H9 (cell line): ENCODE measurements around the gene ADAP2. TPM values are rescaled to one million over a fixed set of nuclear protein-coding genes. Genes with fewer than 3 reads are reported as not detected.
A peak's percentile ranks its signal among the peaks of the same experiment; 100 is the strongest.

Source experiments
- DNase-seq: peaks from one replicate; pipeline ENCODE4 v3.0.0-alpha.2; 2017
- H2AFZ ChIP-seq: one replicate; pipeline ENCODE4 v1.6.1; 2013; ENCODE audit warnings: mild to moderate bottlenecking, low read length, control low read depth, moderate library complexity
- H2AK5ac ChIP-seq: 2 replicates; pipeline ENCODE4 v1.6.1; 2013; ENCODE audit warnings: low read length, control low read depth, mixed read lengths; ENCODE audit not compliant: insufficient read length
- H2BK120ac ChIP-seq: one replicate; pipeline ENCODE4 v1.6.1; 2013; ENCODE audit warnings: low read depth, mild to moderate bottlenecking, low read length, control low read depth, inconsistent platforms; ENCODE audit not compliant: poor library complexity, severe bottlenecking
- H2BK12ac ChIP-seq: 2 replicates; pipeline ENCODE4 v1.6.1; 2013; ENCODE audit warnings: low read length, control low read depth, mixed read lengths, low read depth; ENCODE audit not compliant: insufficient read length
- H2BK15ac ChIP-seq: 2 replicates; pipeline ENCODE4 v1.6.1; 2013; ENCODE audit warnings: low read depth, low read length, control low read depth
- H2BK20ac ChIP-seq: one replicate; pipeline ENCODE4 v1.6.1; 2013; ENCODE audit warnings: low read depth, mild to moderate bottlenecking, low read length, control low read depth, inconsistent platforms; ENCODE audit not compliant: poor library complexity, severe bottlenecking
- H2BK5ac ChIP-seq: 2 replicates; pipeline ENCODE4 v1.6.1; 2013; ENCODE audit warnings: low read length, control low read depth, mixed read lengths; ENCODE audit not compliant: insufficient read length
- H3K14ac ChIP-seq: 2 replicates; pipeline ENCODE4 v1.6.1; 2013; ENCODE audit warnings: low read length, control low read depth; ENCODE audit not compliant: insufficient read depth
- H3K18ac ChIP-seq: 2 replicates; pipeline ENCODE4 v1.6.1; 2013; ENCODE audit warnings: low read depth, mild to moderate bottlenecking, mixed read lengths, low read length, control low read depth; ENCODE audit not compliant: insufficient read length
- H3K23ac ChIP-seq: 2 replicates; pipeline ENCODE4 v1.6.1; 2013; ENCODE audit warnings: low read length, control low read depth, mixed read lengths, low read depth; ENCODE audit not compliant: insufficient read length
- H3K23me2 ChIP-seq: 2 replicates; pipeline ENCODE4 v1.6.1; 2013; ENCODE audit warnings: low read depth, mild to moderate bottlenecking, mixed read lengths, low read length, control low read depth; ENCODE audit not compliant: insufficient read length, poor library complexity, severe bottlenecking
- H3K27ac ChIP-seq: 2 replicates; pipeline ENCODE4 v1.5.1; 2013; ENCODE audit warnings: low read length, control low read depth, mixed read lengths, low read depth; ENCODE audit not compliant: insufficient read length
- H3K27me3 ChIP-seq: 2 replicates; pipeline ENCODE4 v1.6.1; 2013; ENCODE audit warnings: low read length, control low read depth, inconsistent platforms; ENCODE audit not compliant: insufficient read depth
- H3K4ac ChIP-seq: 2 replicates; pipeline ENCODE4 v1.6.1; 2013; ENCODE audit warnings: low read depth, mild to moderate bottlenecking, control low read depth, inconsistent platforms, low read length, moderate library complexity
- H3K4me1 ChIP-seq: 2 replicates; pipeline ENCODE4 v1.6.1; 2013; ENCODE audit warnings: low read length, control low read depth, inconsistent platforms; ENCODE audit not compliant: insufficient read depth
- H3K4me2 ChIP-seq: 2 replicates; pipeline ENCODE4 v1.6.1; 2013; ENCODE audit warnings: low read length, control low read depth, mixed read lengths; ENCODE audit not compliant: insufficient read length, insufficient read depth
- H3K56ac ChIP-seq: 2 replicates; pipeline ENCODE4 v1.6.1; 2013; ENCODE audit warnings: low read depth, mild to moderate bottlenecking, mixed read lengths, low read length, control low read depth; ENCODE audit not compliant: insufficient read length
- H3K79me1 ChIP-seq: 2 replicates; pipeline ENCODE4 v1.6.1; 2013; ENCODE audit warnings: low read depth, mild to moderate bottlenecking, moderate library complexity, low read length, control low read depth, inconsistent platforms; ENCODE audit not compliant: insufficient read depth, poor library complexity, severe bottlenecking
- H3K79me2 ChIP-seq: 2 replicates; pipeline ENCODE4 v1.6.1; 2013; ENCODE audit warnings: low read length, control low read depth, inconsistent platforms; ENCODE audit not compliant: insufficient read depth
- H3K9ac ChIP-seq: 2 replicates; pipeline ENCODE4 v1.6.1; 2013; ENCODE audit warnings: low read length, control low read depth, mixed read lengths; ENCODE audit not compliant: insufficient read length; ENCODE audit errors: extremely low read depth
- H3K9me3 ChIP-seq: one replicate; pipeline ENCODE4 v1.6.1; 2013; ENCODE audit warnings: low read depth, low read length, inconsistent platforms; ENCODE audit not compliant: control insufficient read depth
- H3T11ph ChIP-seq: one replicate; pipeline ENCODE4 v1.6.1; 2013; ENCODE audit warnings: mild to moderate bottlenecking, low read length, control low read depth, inconsistent platforms
- H4K20me1 ChIP-seq: one replicate; pipeline ENCODE4 v1.6.1; 2013; ENCODE audit not compliant: control insufficient read depth, insufficient read length, insufficient read depth
- H4K5ac ChIP-seq: 2 replicates; pipeline ENCODE4 v1.6.1; 2013; ENCODE audit warnings: low read depth, mild to moderate bottlenecking, mixed read lengths, low read length, control low read depth; ENCODE audit not compliant: insufficient read length
- H4K8ac ChIP-seq: replicated peaks from 2 replicates; pipeline ENCODE4 v1.6.1; 2013; ENCODE audit warnings: low read length, control low read depth, mixed read lengths, low read depth; ENCODE audit not compliant: insufficient read length
- H4K91ac ChIP-seq: 2 replicates; pipeline ENCODE4 v1.6.1; 2013; ENCODE audit warnings: low read depth, mild to moderate bottlenecking, moderate library complexity, mixed read lengths, low read length, control low read depth; ENCODE audit not compliant: insufficient read length
- H3K27ac Mint-ChIP-seq, 3 experiments: 2 replicates in 2 of 3; 3 replicates in 1 of 3; pipeline ENCODE4 v1.8.0; 2020 to 2021; ENCODE audit warnings: mixed read lengths in 3 of 3, mild to moderate bottlenecking in 1 of 3, moderate library complexity in 1 of 3
- H3K27me3 Mint-ChIP-seq: 2 replicates; pipeline ENCODE4 v1.8.0; 2021; ENCODE audit warnings: low read depth, mild to moderate bottlenecking, moderate library complexity, mixed read lengths
- H3K36me3 Mint-ChIP-seq, 3 experiments: 2 replicates in 2 of 3; 3 replicates in 1 of 3; pipeline ENCODE4 v1.8.0; 2020 to 2021; ENCODE audit warnings: low read depth in 3 of 3, mixed read lengths in 3 of 3; ENCODE audit not compliant: insufficient read depth in 1 of 3
- H3K4me1 Mint-ChIP-seq, 2 experiments: 2 replicates each; pipeline ENCODE4 v1.8.0; 2020; ENCODE audit warnings: mixed read lengths in 2 of 2
- H3K4me3 Mint-ChIP-seq, 2 experiments: 2 replicates in 1 of 2; 3 replicates in 1 of 2; pipeline ENCODE4 v1.8.0; 2020 to 2021; ENCODE audit warnings: mild to moderate bottlenecking in 2 of 2, mixed read lengths in 2 of 2, moderate library complexity in 1 of 2
- H3K9me3 Mint-ChIP-seq, 2 experiments: 2 replicates in 1 of 2; 3 replicates in 1 of 2; pipeline ENCODE4 v1.8.0; 2020; ENCODE audit warnings: mild to moderate bottlenecking in 2 of 2, mixed read lengths in 2 of 2, moderate library complexity in 1 of 2
- CTCF ChIP-seq: fragments of 200-600 bp; sonication (generic); conservative IDR thresholded peaks from 3 replicates; pipeline ENCODE4 v1.8.0; 2021; ENCODE audit warnings: antibody characterized with exemption, mild to moderate bottlenecking
- WGBS: extraction: QIAGEN DNeasy Blood & Tissue Kit; methylation state at CpG from one replicate; pipeline ENCODE4 v1.1.7; 2013; ENCODE audit warnings: missing lambda C conversion rate, low lambda C conversion rate, mixed read lengths; ENCODE audit not compliant: insufficient read length; ENCODE audit errors: extremely low coverage; 5-methylcytosine and 5-hydroxymethylcytosine counted together
- total RNA-seq: library from RNA; stranded (reverse); gene quantifications from 2 replicates; pipeline ENCODE4 v1.2.1, GENCODE V29; 2021

ADAP2 gene
- total RNA-seq, 1 experiment from 2014 or later: 1.2 TPM

GRCh38 chr17:30924341-30924740, 2.6 kb downstream of the ADAP2 start:
- Histone ChIP-seq H3K79me2 (no peaks in the 10 kb centered on the region), H3K79me1 (no peaks in the 10 kb centered on the region), H2BK120ac (no peak overlapping the region), H3K4me1 (peaks cover 2% of the 10 kb centered on the region; the same call in 1 of the 2 replicates), H3K27ac (no peak overlapping the region), H3K27me3 (peaks cover 21% of the 10 kb centered on the region; the same call in 1 of the 2 replicates), H2BK15ac (no peak overlapping the region), H3K14ac (no peak overlapping the region), H3K4ac (no peak overlapping the region), H3K56ac (no peak overlapping the region), H2BK20ac (no peak overlapping the region), H2AFZ (no peak overlapping the region), H4K8ac (no peak overlapping the region), H3K23me2 (peaks cover 10% of the 10 kb centered on the region), H2AK5ac (no peak overlapping the region), H4K5ac (no peak overlapping the region), H3K4me2 (no peak overlapping the region), H3K18ac (no peak overlapping the region), H4K20me1 (no peaks in the 10 kb centered on the region), H2BK12ac (no peak overlapping the region), H3K9me3 (no peaks in the 10 kb centered on the region), H3K23ac (no peak overlapping the region), H3T11ph (no peak overlapping the region), H2BK5ac (no peak overlapping the region), H3K9ac (no peak overlapping the region), H4K91ac (no peak overlapping the region)
- WGBS: no CpG with 5 or more reads among the region's 2 CpGs
- H3K27me3 Mint-ChIP-seq: peaks cover 65% of the 10 kb centered on the region
- peaks cover 20 to 22% of the 10 kb centered on the region in 2 experiments for H3K4me1 Mint-ChIP-seq
- H3K9me3 Mint-ChIP-seq: 0 out of 5 replicates have a peak, but pooled peaks cover 0 to 2% of the 10 kb centered on the region in 2 experiments
- H3K36me3 Mint-ChIP-seq: no peaks in the 10 kb centered on the region; a peak in 1 of 7 replicates
- H3K4me3 Mint-ChIP-seq: no peak overlapping the region; a peak in 1 of 5 replicates
- DNase-seq: no peak
- no peak overlapping the region for H3K27ac Mint-ChIP-seq
- TF ChIP-seq CTCF: peak; percentile 34; the same call in 2 of the 3 replicates
